ENCODE data around the gene ELL2.
"Not testable (repeated sequence)": the region's sequence is repeated elsewhere in the genome, so short reads cannot be mapped to it uniquely, and the experiment has no call there.

Gene ELL2

DNA sequence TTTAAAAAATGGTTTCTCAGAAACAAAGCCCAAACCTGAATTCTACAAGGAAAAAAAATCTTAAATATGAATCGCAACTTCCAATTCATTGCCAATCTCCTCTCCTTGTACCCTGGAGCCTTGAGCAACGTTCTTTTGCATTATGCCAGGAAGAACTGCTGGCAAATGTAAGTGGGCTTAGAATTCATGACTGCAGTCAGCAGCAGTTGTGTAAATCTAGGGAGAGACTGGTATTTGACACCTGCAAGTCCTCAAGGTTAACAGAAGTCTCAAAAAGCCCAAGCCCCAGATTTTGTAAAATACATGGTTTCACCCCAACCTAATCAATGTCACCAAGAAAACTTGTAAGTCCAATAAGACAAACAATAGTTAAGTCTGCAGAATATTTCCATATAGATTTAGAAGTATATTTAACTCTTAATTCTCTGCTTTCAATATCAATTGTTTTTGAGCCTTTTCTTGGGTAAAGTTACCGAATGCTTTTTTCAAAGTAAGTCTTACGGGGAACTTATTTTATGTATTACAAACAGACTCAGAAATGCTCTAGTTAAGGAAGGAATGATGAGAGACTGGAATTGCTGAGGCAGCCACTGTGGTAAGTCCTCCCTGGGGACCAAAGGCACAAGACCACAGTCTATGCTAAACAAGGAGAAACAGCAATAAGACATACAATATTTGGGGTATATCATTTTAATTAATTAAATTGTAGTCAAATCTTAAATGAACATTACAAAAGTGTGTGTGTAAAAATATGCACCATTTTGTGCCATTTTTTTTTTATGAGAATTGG, 31.3 kb downstream of the ELL2 start:
- DNase-seq (ENCODE audit: low read depth) = no peak

DNA sequence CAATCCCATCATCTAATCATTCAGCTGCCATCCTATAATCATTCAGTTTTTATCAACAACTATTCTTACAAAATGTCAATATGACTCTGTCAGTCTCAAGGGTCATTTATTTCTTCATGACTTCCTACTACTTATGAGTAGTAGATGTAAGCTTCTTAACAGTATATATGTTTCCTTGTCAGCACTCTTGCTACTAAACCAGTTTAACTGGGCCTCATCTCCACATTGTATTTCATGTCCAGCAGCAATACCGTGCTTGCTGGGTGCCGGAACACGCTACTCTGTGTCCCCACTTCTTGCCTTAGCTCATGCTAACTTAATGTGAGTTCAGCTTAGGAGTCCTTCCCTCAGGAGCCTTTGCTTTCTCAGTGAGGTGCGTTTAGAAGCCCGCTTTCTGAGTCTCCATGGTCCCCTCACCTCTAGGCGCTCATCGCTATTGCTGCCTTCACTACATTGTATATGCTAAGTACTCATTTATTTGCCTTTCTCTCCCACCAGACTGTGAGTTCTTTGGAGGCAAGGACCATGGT, 32.9 kb downstream of the ELL2 start:
- no peak for DNase-seq (ENCODE audit: low read depth)

DNA sequence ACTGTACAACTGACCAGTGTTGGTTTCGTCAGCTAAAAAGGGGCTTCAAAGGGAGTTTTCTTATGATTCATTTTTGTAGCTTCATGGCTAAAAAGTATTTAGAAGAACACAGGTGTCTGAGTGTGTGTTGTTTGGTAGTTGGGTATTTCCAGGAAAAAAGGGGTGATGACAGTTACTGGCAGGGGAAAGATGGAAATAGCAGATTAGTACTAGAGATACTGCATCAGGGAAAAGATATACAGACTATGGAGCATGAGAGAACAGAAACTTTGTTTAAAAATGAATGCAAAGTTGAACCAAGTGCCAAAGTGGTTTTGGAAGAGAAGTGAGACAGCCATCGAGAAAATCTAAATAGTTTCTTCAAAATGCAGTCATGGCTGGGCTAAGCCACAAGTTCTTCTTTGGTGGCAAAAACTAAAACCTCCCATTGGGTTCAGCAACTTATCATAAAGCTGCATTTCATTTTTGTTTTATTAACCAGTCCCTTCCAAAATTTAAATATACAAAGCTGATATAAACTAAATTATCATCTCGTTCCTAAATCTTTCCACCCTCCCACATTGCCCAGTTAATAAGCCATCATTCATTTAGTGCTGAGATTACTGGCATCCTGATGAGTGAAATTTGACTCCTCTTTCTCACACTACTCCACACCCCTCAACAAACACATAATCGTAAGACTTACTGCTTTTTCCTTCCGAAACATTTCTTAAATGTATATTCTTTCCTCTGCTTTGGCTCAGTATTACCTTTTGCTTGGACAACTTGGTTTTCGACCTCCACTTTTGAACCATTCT, 33.5 kb downstream of the ELL2 start:
- no peak for DNase-seq (ENCODE audit: low read depth)

- not testable (repeated sequence) for DNase-seq (ENCODE audit: low read depth)
Observed at GRCh38 chr5:95927300-95927699, 34.4 kb downstream of the ELL2 start.

GRCh38 chr5:95925939-95926338, 35.7 kb downstream of the ELL2 start:
- no peak for DNase-seq (ENCODE audit: low read depth)

- DNase-seq (ENCODE audit: low read depth) = no peak
Observed at GRCh38 chr5:95925378-95925744, 36.3 kb downstream of the ELL2 start.

DNA sequence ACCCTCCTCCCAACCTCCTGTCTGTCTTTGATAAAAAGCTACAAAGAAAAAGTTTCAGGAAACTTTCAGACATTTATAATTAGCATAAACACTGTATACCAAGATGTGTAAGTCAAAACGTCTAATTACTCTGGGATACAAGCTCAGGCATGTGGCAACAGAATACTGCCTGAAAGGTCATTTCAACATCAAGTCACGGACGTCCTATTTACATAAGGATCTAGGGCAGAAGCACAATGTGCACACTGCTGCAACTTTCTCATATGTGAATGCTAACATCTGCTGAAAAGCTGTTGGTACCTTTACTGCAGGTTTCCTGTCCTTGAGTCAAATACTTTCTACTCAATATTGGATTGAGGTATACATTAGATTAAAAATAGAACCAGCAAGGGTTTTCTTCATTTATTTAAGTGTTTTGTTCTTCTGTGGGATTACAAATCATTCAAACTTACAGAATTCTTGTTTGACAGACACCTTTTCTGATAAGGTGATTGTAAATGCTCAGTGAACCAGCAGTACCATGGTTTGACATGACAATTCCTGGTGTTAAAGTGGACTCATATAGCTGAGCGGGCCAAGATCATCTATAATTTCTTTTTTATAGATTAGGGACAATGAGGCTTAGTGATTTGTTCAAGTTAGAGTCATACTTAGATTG, 36.8 kb downstream of the ELL2 start:
- no peak for DNase-seq (ENCODE audit: low read depth)

DNA sequence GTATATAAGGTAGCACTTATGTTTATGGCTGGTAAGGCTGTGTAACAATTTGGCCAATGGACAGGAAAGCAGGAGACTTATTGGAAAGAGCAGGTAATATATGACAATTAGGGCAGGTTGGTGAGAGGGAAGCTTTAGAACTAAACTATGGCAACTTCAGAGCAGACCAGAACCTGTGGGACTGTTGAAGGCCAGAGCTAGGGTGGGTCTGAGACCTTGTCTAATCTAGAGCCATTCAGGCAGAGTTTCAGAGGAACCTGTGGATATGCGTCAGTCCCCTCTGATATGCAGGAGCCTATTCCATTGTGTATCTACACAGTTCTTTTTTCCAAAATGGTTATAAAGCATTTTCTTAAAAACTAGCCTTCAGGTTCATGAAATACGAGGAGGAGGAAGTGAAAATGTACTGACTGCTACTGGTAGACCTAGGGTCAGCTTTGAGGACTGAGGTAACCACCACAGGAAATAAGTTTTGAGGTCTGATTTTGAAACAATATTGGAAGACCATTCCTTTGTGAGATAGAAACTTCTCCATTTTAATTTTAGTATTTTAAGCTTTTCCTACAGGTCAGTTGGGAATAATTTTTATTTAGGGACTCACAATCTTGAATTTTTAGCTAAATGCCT, 37.6 kb downstream of the ELL2 start:
- DNase-seq (ENCODE audit: low read depth) = no peak

DNA sequence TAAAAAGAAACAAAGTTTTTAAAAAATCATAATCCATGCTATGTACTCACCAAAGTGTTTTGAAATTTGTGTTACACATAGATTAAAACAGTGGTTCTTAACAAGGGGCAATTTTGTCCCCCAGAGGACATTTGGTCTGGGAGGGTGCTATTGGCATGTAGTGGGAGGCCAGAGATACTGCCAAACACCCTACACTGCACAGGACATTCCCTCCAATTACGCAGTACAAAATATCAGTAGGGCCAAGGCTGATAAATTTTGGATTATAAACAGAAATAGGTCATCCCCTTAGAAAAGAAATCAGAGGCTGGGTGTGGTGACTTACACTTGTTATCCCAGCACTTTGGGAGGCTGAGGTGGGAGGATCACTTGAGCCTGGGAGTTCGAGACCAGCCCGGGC, 38.9 kb downstream of the ELL2 start:
- DNase-seq (ENCODE audit: low read depth) = no peak

- DNase-seq (ENCODE audit: low read depth) = no peak
Observed at GRCh38 chr5:95921501-95921900, 40.1 kb downstream of the ELL2 start.

- DNase-seq (ENCODE audit: low read depth) = no peak
Observed at GRCh38 chr5:95920822-95921221, 40.8 kb downstream of the ELL2 start.

DNA sequence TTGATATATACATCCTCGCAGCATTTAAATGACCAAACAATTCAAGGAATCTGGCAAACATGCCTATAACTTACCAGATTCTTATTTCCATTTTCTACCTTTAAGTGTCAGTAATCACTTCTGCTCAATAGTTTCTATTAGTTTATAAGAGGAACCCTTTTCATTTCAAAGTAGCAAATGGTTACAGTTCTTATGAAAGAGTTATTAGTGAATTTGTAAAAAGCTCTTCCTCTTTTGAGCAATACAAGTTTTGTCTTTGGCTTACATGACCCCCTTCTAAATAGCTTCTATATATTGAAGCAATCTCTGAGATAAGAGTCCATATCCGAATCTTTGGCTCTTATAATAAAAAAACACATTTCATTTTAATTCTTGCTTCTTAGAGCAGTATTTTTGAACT, 42.0 kb downstream of the ELL2 start:
- DNase-seq (ENCODE audit: low read depth) = no peak

GRCh38 chr5:95918421-95919006, 43.1 kb downstream of the ELL2 start:
- no peak for DNase-seq (ENCODE audit: low read depth)

GRCh38 chr5:95917207-95917606, 44.4 kb downstream of the ELL2 start:
- no peak for DNase-seq (ENCODE audit: low read depth)

- no peak for DNase-seq (ENCODE audit: low read depth)
Observed at GRCh38 chr5:95916687-95917085, 45.0 kb downstream of the ELL2 start.

DNA sequence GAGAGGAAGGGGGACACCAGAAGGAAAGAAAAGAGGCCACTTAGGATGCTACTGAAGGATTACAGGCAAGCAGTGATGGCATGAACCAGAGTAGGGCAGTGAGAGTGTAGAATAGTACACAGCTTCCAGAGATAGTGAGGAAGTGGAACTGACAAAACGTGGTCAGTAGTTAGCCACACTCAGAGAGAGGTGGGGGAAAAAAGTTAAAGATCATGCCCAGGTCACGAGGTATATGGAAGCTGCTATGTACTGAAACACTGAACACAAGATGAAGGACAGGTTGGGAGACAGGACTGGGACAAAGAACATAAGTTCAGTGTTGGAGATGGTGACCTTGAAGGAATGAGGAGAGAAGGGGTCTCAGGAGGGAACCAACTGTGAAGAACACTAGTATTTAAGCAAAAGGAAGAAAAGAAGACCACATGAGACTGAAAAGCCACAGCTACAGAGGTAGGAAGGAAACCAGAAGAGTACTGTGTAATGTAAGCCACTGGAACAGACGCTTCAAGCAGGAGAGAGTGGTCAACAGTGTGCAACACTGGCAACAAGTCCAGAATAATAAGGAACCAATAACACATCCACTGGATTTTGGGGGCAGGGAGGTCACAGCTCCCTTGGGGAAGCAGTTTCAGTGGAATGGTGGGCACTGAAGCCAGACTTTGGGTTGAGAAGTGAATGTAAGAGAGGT, 45.5 kb downstream of the ELL2 start:
- no peak for DNase-seq (ENCODE audit: low read depth)

- DNase-seq (ENCODE audit: low read depth) = no peak
Observed at GRCh38 chr5:95913663-95914062, 48.0 kb downstream of the ELL2 start.

GRCh38 chr5:95912029-95912428, 49.6 kb downstream of the ELL2 start:
- no peak for DNase-seq (ENCODE audit: low read depth)

DNA sequence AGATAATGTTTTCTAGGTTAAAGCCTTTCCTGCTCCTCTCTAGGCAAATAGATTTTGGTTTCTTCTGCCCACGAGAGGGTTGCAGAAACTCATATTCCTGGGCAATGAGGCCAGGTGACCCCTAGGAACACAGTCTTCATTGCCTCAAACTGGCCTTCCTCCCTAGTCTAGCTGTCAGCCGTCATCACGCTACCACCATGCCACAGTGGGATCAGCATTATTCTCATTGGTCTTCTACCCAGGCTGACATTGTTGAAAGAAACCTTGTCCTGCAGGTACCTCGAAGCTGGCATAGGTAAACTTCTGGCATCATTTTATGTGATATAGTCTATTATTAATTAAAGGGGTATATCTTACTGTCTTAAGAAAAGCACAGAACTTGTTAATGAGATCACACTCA, 51.1 kb downstream of the ELL2 start:
- DNase-seq (ENCODE audit: low read depth) = no peak

- DNase-seq (ENCODE audit: low read depth) = no peak
Observed at GRCh38 chr5:95909738-95910137, 51.9 kb downstream of the ELL2 start.

DNA sequence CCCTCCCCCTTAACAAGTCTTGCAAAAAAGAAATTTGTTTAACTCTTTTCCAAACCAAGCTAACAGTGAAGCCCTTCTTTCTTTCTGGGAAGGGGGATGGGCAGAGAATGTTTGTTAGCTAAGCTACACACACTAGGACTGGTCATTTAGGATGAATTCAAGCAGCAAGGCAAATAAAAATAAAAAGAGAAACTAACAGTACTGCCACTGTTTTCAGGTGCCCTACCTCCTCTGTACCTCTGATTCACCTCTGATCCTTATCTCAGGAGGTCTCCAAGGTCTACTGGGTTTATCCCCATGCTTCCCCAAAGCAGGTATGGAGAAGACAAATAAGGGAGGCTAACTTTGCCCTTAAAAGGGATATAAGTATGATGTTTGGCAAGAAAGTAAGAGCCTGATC, 52.9 kb downstream of the ELL2 start:
- DNase-seq (ENCODE audit: low read depth) = no peak
